SU-DHL-6 (cell line): ENCODE data around the gene F12.

Experiments
- H2AFZ ChIP-seq: fragments of 200-600 bp; sonication (generic); 2 replicates; pipeline ENCODE4 v1.6.1; 2014; ENCODE audit warnings: low read depth, mild to moderate bottlenecking, moderate library complexity, mixed read lengths, antibody characterized with exemption, low read length; ENCODE audit not compliant: severe bottlenecking
- H3F3A ChIP-seq: fragments of 200-600 bp; shearing (Covaris generic); 2 replicates; pipeline ENCODE4 v1.6.0; 2016; ENCODE audit warnings: antibody characterized with exemption, mild to moderate bottlenecking; ENCODE audit not compliant: insufficient read depth
- H3K27ac ChIP-seq: fragments of 200-600 bp; sonication (generic); 2 replicates; pipeline ENCODE4 v1.5.1; 2016; ENCODE audit warnings: low read depth, mild to moderate bottlenecking, low read length, moderate library complexity, mixed read lengths
- H3K27me3 ChIP-seq: fragments of 200-600 bp; sonication (generic), shearing (Covaris generic); 2 replicates; pipeline ENCODE4 v1.6.0; 2014; ENCODE audit warnings: mild to moderate bottlenecking, low read length
- H3K36me3 ChIP-seq: fragments of 200-600 bp; sonication (generic); 2 replicates; pipeline ENCODE4 v1.6.1; 2014; ENCODE audit warnings: mild to moderate bottlenecking, low read length, mixed read lengths
- H3K4me2 ChIP-seq: fragments of 300-600, 200-600 bp; shearing (Covaris generic), sonication (generic); 2 replicates; pipeline ENCODE4 v1.6.0; 2014; ENCODE audit warnings: low read length, low read depth, mild to moderate bottlenecking; ENCODE audit not compliant: poor library complexity, severe bottlenecking
- H3K4me3 ChIP-seq: fragments of 200-600 bp; sonication (generic); 2 replicates; pipeline ENCODE4 v1.5.1; 2014; ENCODE audit warnings: antibody characterized with exemption, low read length, mild to moderate bottlenecking, mixed read lengths; ENCODE audit not compliant: insufficient read depth, poor library complexity, severe bottlenecking
- H3K79me2 ChIP-seq: fragments of 200-600 bp; sonication (generic); 2 replicates; pipeline ENCODE4 v1.6.1; 2014; ENCODE audit warnings: mild to moderate bottlenecking, low read length, moderate library complexity; ENCODE audit not compliant: insufficient read depth
- H3K9ac ChIP-seq: fragments of 200-600 bp; sonication (generic); 2 replicates; pipeline ENCODE4 v1.7.0; 2014; ENCODE audit warnings: mild to moderate bottlenecking, low read length
- H3K9me2 ChIP-seq: fragments of 200-600 bp; sonication (generic); replicated peaks from 2 replicates; pipeline ENCODE4 v1.6.1; 2014; ENCODE audit warnings: low read length; ENCODE audit not compliant: insufficient read depth
- H3K9me3 ChIP-seq: fragments of 200-600 bp; sonication (generic); 2 replicates; pipeline ENCODE4 v1.6.1; 2014; ENCODE audit warnings: low read length, mixed read lengths; ENCODE audit not compliant: insufficient read depth
- H4K20me1 ChIP-seq: fragments of 200-600 bp; sonication (generic); 2 replicates; pipeline ENCODE4 v1.6.1; 2014; ENCODE audit warnings: low read depth, mild to moderate bottlenecking, antibody characterized with exemption, low read length, moderate library complexity, mixed read lengths
- CTCF ChIP-seq: fragments of 200-600 bp; sonication (generic); IDR thresholded peaks from one replicate; pipeline ENCODE4 v1.5.1; 2017; ENCODE audit warnings: antibody characterized with exemption, mild to moderate bottlenecking, low read length, moderate library complexity; ENCODE audit not compliant: insufficient read depth, poor library complexity, severe bottlenecking
- EZH2phosphoT487 ChIP-seq: fragments of 200-600 bp; sonication (generic), shearing (Covaris generic); conservative IDR thresholded peaks from 2 replicates; pipeline ENCODE4 v1.6.1; 2018; ENCODE audit warnings: mild to moderate bottlenecking, antibody characterized with exemption, low read length, moderate library complexity, mixed read lengths

F12 gene

GRCh38 chr5:177383181-177383580, 26.2 kb downstream of the F12 start:
- TF ChIP-seq EZH2phosphoT487 (no peak), CTCF (no peak)
- Histone ChIP-seq H3K4me2 (no peak overlapping the region), H3K27ac (no peak overlapping the region), H3F3A (no peaks in the 10 kb centered on the region), H3K4me3 (no peak overlapping the region), H3K79me2 (no peaks in the 10 kb centered on the region), H3K9me2 (no peaks in the 10 kb centered on the region), H4K20me1 (no peaks in the 10 kb centered on the region), H3K27me3 (no peaks in the 10 kb centered on the region), H3K9ac (no peak overlapping the region), H2AFZ (no peak overlapping the region), H3K9me3 (no peaks in the 10 kb centered on the region), H3K36me3 (no peaks in the 10 kb centered on the region)

GRCh38 chr5:177382423-177383029, 26.8 kb downstream of the F12 start:
- Histone ChIP-seq H4K20me1 (no peaks in the 10 kb centered on the region), H2AFZ (no peak overlapping the region), H3K27me3 (no peaks in the 10 kb centered on the region), H3K4me2 (no peak overlapping the region), H3K27ac (no peak overlapping the region), H3K36me3 (no peaks in the 10 kb centered on the region), H3K4me3 (no peak overlapping the region), H3K9me2 (no peaks in the 10 kb centered on the region), H3K9me3 (no peaks in the 10 kb centered on the region), H3K79me2 (no peaks in the 10 kb centered on the region), H3F3A (no peaks in the 10 kb centered on the region), H3K9ac (no peak overlapping the region)
- TF ChIP-seq EZH2phosphoT487 (no peak), CTCF (no peak)

- no peak overlapping the region for H3K4me2 ChIP-seq
- no peaks in the 10 kb centered on the region for H3F3A ChIP-seq
- H3K27ac ChIP-seq, result no peak overlapping the region
- no peak overlapping the region for H2AFZ ChIP-seq
- no peaks in the 10 kb centered on the region for H3K27me3 ChIP-seq
- no peaks in the 10 kb centered on the region for H3K36me3 ChIP-seq
- no peak overlapping the region for H3K9ac ChIP-seq
- H4K20me1 ChIP-seq, result no peaks in the 10 kb centered on the region
- H3K4me3 ChIP-seq, result no peak overlapping the region
- H3K9me2 ChIP-seq, result no peaks in the 10 kb centered on the region
- no peaks in the 10 kb centered on the region for H3K9me3 ChIP-seq
- no peaks in the 10 kb centered on the region for H3K79me2 ChIP-seq
- no peak for TF ChIP-seq EZH2phosphoT487
- no peak for TF ChIP-seq CTCF
These were observed 28.6 kb downstream of the F12 start for GRCh38 chr5:177380805-177381126.
